Spleen (tissue), 11 donors: ENCODE measurements around the gene SAG. TPM values are rescaled to one million over a fixed set of nuclear protein-coding genes. Genes with fewer than 3 reads are reported as not detected.

Experiments used
- DNase-seq: peaks from one replicate; pipeline ENCODE4 v3.0.0-alpha.2; 2020
- H3K27ac ChIP-seq, 8 donors: fragments of 200-600 bp; sonication (generic) in 7 of 8; 1 replicate in 4 of 8; 2 replicates in 4 of 8; pipeline versions ENCODE4 v1.5.0 to v1.8.0; 2016 to 2021; ENCODE audit warnings: inconsistent platforms in 4 of 8, mild to moderate bottlenecking in 4 of 8, moderate library complexity in 1 of 8
- H3K27me3 ChIP-seq, 7 donors: fragments of 200-600 bp; sonication (generic) in 6 of 7; replicated peaks in 1 of 7; 1 replicate in 4 of 7; 2 replicates in 3 of 7; pipeline versions ENCODE4 v1.5.0 to v1.8.0; 2016 to 2021; ENCODE audit warnings: inconsistent platforms in 3 of 7, mild to moderate bottlenecking in 1 of 7
- H3K36me3 ChIP-seq, 6 donors: fragments of 200-600 bp; sonication (generic) in 5 of 6; 1 replicate in 4 of 6; 2 replicates in 2 of 6; pipeline versions ENCODE4 v1.5.0 to v1.8.0; 2016 to 2021; ENCODE audit warnings: inconsistent platforms in 2 of 6
- H3K4me1 ChIP-seq, 6 donors: fragments of 200-600 bp; sonication (generic) in 5 of 6; 1 replicate in 3 of 6; 2 replicates in 3 of 6; pipeline versions ENCODE4 v1.5.0 to v1.8.0; 2016 to 2021; ENCODE audit warnings: inconsistent platforms in 3 of 6
- H3K4me3 ChIP-seq, 8 donors: fragments of 200-600 bp; sonication (generic) in 7 of 8; 1 replicate in 4 of 8; 2 replicates in 4 of 8; pipeline versions ENCODE4 v1.5.0 to v1.8.0; 2016 to 2021; ENCODE audit warnings: inconsistent platforms in 4 of 8, mild to moderate bottlenecking in 4 of 8, moderate library complexity in 2 of 8
- H3K9me3 ChIP-seq, 8 donors: fragments of 200-600 bp; sonication (generic) in 7 of 8; 1 replicate in 4 of 8; 2 replicates in 4 of 8; pipeline versions ENCODE4 v1.5.0 to v1.8.0; 2016 to 2021; ENCODE audit warnings: inconsistent platforms in 4 of 8
- POLR2A ChIP-seq, 3 donors: fragments of 450-650 bp; IDR thresholded peaks; one replicate each; pipeline ENCODE4 v1.5.1; 2017; ENCODE audit warnings: antibody characterized with exemption in 3 of 3, mild to moderate bottlenecking in 1 of 3
- POLR2AphosphoS5 ChIP-seq, 3 donors: sonication (generic); formaldehyde crosslinking; IDR thresholded peaks; one replicate each; pipeline ENCODE4 v1.5.1; 2017; ENCODE audit warnings: antibody characterized with exemption in 3 of 3
- WGBS, 5 donors: extraction: QIAGEN DNeasy Blood & Tissue Kit in 3 of 5; methylation state at CpG; one replicate each; pipeline versions ENCODE4 v1.1.5 to v1.1.7; 2013 to 2018; 5-methylcytosine and 5-hydroxymethylcytosine counted together
- intact Hi-C: fragments of 100-400 bp; cut with DNase I; formaldehyde crosslinking; loops from one replicate; pipeline ENCODE4 v1.15.0; 2023; ENCODE audit warnings: low total_unique reads
- polyA plus RNA-seq, 3 donors: library from polyadenylated mRNA; stranded (reverse); fragments of 200-250 nt; gene quantifications; one replicate each; pipeline ENCODE4 v1.2.1, GENCODE V29; 2013
- total RNA-seq, 7 donors: library from RNA; depleted of rRNA in 3 of 7; stranded (reverse); fragments of >200 nt in 3 of 7; fragmentation: NEBNext Ultra II Directional in 4 of 7; extraction: Animal tissue kit (Norgen Biotek cat#: 25700) in 4 of 7; gene quantifications; one replicate each; pipeline versions ENCODE4 v1.1.0 to v1.2.1, GENCODE V29; 2016 to 2021
- TF ChIP-seq, protein P1 (sequence below), 11 experiments: fragments of 200-600 bp in 7 of 11; fragments of 450-650 bp in 4 of 11; sonication (generic) in 4 of 11; IDR thresholded peaks in 8 of 11; conservative IDR thresholded peaks in 3 of 11; 1 replicate in 7 of 11; 2 replicates in 4 of 11; pipeline versions ENCODE4 v1.4.0 to v1.8.0; 2016 to 2021; ENCODE audit warnings: antibody characterized with exemption in 11 of 11, inconsistent platforms in 4 of 11, mild to moderate bottlenecking in 1 of 11
- donor health status: healthy with polysubstance abuse.
- donor health status: DM: no; HTN: no; CAD: no; lungs with moderate emphysema.
- donor health status: DM: no; HTN: no; CAD: no.
- donor health status: Bipolar disorder and iron deficiency.
- donor health status: healthy.
- donor health status: DM: no; HTN: no; CAD: no.
- donor health status: DM: yes; HTN: yes; CAD: no.

SAG gene
- total and polyA plus RNA-seq, 10 donors: 0.09 to 0.20 TPM; not detected in 8

GRCh38 chr2:233295891-233296290, 11.7 kb upstream of the SAG start:
- TF ChIP-seq POLR2A (IDR thresholded peaks at IDR 0.05) (no peak), POLR2AphosphoS5 (IDR thresholded peaks at IDR 0.05) (no peak)
- TF ChIP-seq, protein P1, sequence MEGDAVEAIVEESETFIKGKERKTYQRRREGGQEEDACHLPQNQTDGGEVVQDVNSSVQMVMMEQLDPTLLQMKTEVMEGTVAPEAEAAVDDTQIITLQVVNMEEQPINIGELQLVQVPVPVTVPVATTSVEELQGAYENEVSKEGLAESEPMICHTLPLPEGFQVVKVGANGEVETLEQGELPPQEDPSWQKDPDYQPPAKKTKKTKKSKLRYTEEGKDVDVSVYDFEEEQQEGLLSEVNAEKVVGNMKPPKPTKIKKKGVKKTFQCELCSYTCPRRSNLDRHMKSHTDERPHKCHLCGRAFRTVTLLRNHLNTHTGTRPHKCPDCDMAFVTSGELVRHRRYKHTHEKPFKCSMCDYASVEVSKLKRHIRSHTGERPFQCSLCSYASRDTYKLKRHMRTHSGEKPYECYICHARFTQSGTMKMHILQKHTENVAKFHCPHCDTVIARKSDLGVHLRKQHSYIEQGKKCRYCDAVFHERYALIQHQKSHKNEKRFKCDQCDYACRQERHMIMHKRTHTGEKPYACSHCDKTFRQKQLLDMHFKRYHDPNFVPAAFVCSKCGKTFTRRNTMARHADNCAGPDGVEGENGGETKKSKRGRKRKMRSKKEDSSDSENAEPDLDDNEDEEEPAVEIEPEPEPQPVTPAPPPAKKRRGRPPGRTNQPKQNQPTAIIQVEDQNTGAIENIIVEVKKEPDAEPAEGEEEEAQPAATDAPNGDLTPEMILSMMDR (IDR thresholded peaks at IDR 0.05 in 8 of 11, conservative IDR thresholded peaks at IDR 0.05 in 3 of 11): no peak
- intact Hi-C loops: no loop called here
- Histone ChIP-seq H3K27me3 (no peaks in the 10 kb centered on the region), H3K4me1 (no peaks in the 10 kb centered on the region), H3K4me3 (no peak overlapping the region), H3K27ac (no peak overlapping the region), H3K9me3 (no peaks in the 10 kb centered on the region), H3K36me3 (peaks cover 9 to 61% (median 54%) of the 10 kb centered on the region in 6 donors)
- DNase-seq: no peak
- 83 to 97% (median 89%) methylated on average over 5 of the region's 5 CpGs for WGBS, 5 donors

- WGBS, 5 donors: 85 to 93% (median 88%) methylated on average over 7 of the region's 7 CpGs
- Histone ChIP-seq H3K27ac (no peak overlapping the region), H3K27me3 (no peaks in the 10 kb centered on the region), H3K4me3 (no peak overlapping the region), H3K9me3 (no peaks in the 10 kb centered on the region), H3K4me1 (no peaks in the 10 kb centered on the region), H3K36me3 (peaks cover 6 to 49% (median 42%) of the 10 kb centered on the region in 6 donors)
- no peak for DNase-seq
- TF ChIP-seq POLR2A (IDR thresholded peaks at IDR 0.05) (no peak), POLR2AphosphoS5 (IDR thresholded peaks at IDR 0.05) (no peak)
- TF ChIP-seq, protein P1 (IDR thresholded peaks at IDR 0.05 in 8 of 11, conservative IDR thresholded peaks at IDR 0.05 in 3 of 11): no peak
- intact Hi-C loops: no loop called here
Measured at GRCh38 chr2:233297076-233297475, 10.5 kb upstream of the SAG start.

DNA sequence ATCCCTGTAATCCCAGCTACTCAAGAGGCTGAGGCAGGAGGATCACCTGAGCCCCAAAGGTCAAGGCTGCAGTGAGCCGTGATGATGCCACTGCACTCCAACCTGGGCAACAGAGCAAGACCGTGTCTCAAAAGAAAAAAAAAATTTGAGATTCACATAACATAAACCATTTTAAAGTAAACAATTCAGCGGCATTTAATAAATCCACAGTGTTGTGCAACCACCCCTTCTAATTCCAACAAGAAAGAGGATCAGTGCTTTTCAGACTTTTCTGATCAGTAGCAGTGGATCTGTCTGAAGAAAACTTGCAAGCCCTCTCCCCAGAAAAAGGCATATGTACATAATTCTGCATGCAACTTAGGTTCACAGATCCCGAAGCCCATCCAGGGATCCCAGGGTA, 7.2 kb upstream of the SAG start:
- Histone ChIP-seq H3K27me3 (no peaks in the 10 kb centered on the region), H3K36me3 (peaks cover 0 to 16% (median 9%) of the 10 kb centered on the region in 6 donors), H3K4me1 (no peaks in the 10 kb centered on the region), H3K9me3 (no peaks in the 10 kb centered on the region), H3K27ac (no peak overlapping the region), H3K4me3 (no peak overlapping the region)
- DNase-seq: no peak
- WGBS, 5 donors: 84 to 96% (median 91%) methylated on average over 4 of the region's 4 CpGs
- TF ChIP-seq POLR2AphosphoS5 (IDR thresholded peaks at IDR 0.05) (no peak), POLR2A (IDR thresholded peaks at IDR 0.05) (no peak)
- TF ChIP-seq, protein P1 (IDR thresholded peaks at IDR 0.05 in 8 of 11, conservative IDR thresholded peaks at IDR 0.05 in 3 of 11): no peak
- intact Hi-C loops: no loop called here

- H3K27ac ChIP-seq: no peak overlapping the region
- intact Hi-C loops: no loop called here
- TF ChIP-seq, protein P1 (IDR thresholded peaks at IDR 0.05 in 8 of 11, conservative IDR thresholded peaks at IDR 0.05 in 3 of 11): no peak
- no peak for TF ChIP-seq POLR2AphosphoS5 (IDR thresholded peaks at IDR 0.05)
- no peak for TF ChIP-seq POLR2A (IDR thresholded peaks at IDR 0.05)
- no peaks in the 10 kb centered on the region for H3K27me3 ChIP-seq
- H3K4me3 ChIP-seq: no peak overlapping the region
- H3K9me3 ChIP-seq: no peaks in the 10 kb centered on the region
- H3K4me1 ChIP-seq: no peaks in the 10 kb centered on the region
- H3K36me3 ChIP-seq: peaks cover 0 to 8% (median under 1%) of the 10 kb centered on the region in 6 donors
- DNase-seq: no peak
- WGBS, 5 donors: 81 to 97% (median 91%) methylated on average over 2 of the region's 2 CpGs
Measured at GRCh38 chr2:233301248-233301647, 6.4 kb upstream of the SAG start.
